Neural cell (in vitro differentiated cells): ENCODE measurements around the gene LPP. TPM values are rescaled to one million over a fixed set of nuclear protein-coding genes. Genes with fewer than 3 reads are reported as not detected.

Source experiments
- H2AFZ ChIP-seq: fragments of 200-600, 300-800 bp; sonication (generic), shearing (Covaris generic); 2 replicates; pipeline ENCODE4 v1.6.0; 2014; ENCODE audit warnings: low read depth, mild to moderate bottlenecking, antibody characterized with exemption, low read length, moderate library complexity
- H3F3A ChIP-seq: fragments of 200-600 bp; shearing (Covaris generic); 2 replicates; pipeline ENCODE4 v1.6.1; 2016; ENCODE audit warnings: mild to moderate bottlenecking, moderate library complexity, mixed read lengths, antibody characterized with exemption, low read length; ENCODE audit not compliant: insufficient read depth, poor library complexity, severe bottlenecking
- H3K27ac ChIP-seq: fragments of 200-600, 300-800 bp; sonication (generic), shearing (Covaris generic); 2 replicates; pipeline ENCODE4 v1.5.1; 2014; ENCODE audit warnings: mild to moderate bottlenecking, low read length, moderate library complexity
- H3K27me3 ChIP-seq: fragments of 300-800, 200-600 bp; sonication (generic), shearing (Covaris generic); 2 replicates; pipeline ENCODE4 v1.6.0; 2014; ENCODE audit warnings: mild to moderate bottlenecking, low read depth, low read length, moderate library complexity; ENCODE audit not compliant: insufficient read depth
- H3K36me3 ChIP-seq: fragments of 300-800, 200-600 bp; sonication (generic), shearing (Covaris generic); 2 replicates; pipeline ENCODE4 v1.5.1; 2014; ENCODE audit warnings: mild to moderate bottlenecking, antibody characterized with exemption, low read length, moderate library complexity; ENCODE audit not compliant: insufficient read depth
- H3K4me2 ChIP-seq: fragments of 300-800, 200-600 bp; sonication (generic), shearing (Covaris generic); 2 replicates; pipeline ENCODE4 v1.6.0; 2014; ENCODE audit warnings: mild to moderate bottlenecking, low read length
- H3K4me3 ChIP-seq: fragments of 300-800, 200-600 bp; sonication (generic), shearing (Covaris generic); 2 replicates; pipeline ENCODE4 v1.5.1; 2014; ENCODE audit warnings: mild to moderate bottlenecking, low read length, moderate library complexity
- H3K79me2 ChIP-seq: fragments of 200-600 bp; shearing (Covaris generic); replicated peaks from 2 replicates; pipeline ENCODE4 v1.6.0; 2014; ENCODE audit warnings: mild to moderate bottlenecking, low read length, moderate library complexity; ENCODE audit not compliant: insufficient read depth
- H3K9ac ChIP-seq: fragments of 300-800, 200-600 bp; sonication (generic), shearing (Covaris generic); 2 replicates; pipeline ENCODE4 v1.6.1; 2016; ENCODE audit warnings: mild to moderate bottlenecking, low read length, mixed read lengths
- H3K9me2 ChIP-seq: fragments of 200-600 bp; shearing (Covaris generic); 2 replicates; pipeline ENCODE4 v1.6.1; 2016; ENCODE audit warnings: mild to moderate bottlenecking, low read length, mixed read lengths; ENCODE audit not compliant: insufficient read depth
- H3K9me3 ChIP-seq: fragments of 200-600, 300-800 bp; sonication (generic), shearing (Covaris generic); 2 replicates; pipeline ENCODE4 v1.6.1; 2016; ENCODE audit warnings: mild to moderate bottlenecking, mixed run types, low read length, moderate library complexity, mixed read lengths
- H4K20me1 ChIP-seq: fragments of 200-600 bp; shearing (Covaris generic); 2 replicates; pipeline ENCODE4 v1.6.1; 2016; ENCODE audit warnings: mild to moderate bottlenecking, mixed run types; ENCODE audit not compliant: insufficient read depth
- EP300 ChIP-seq: fragments of 450-650 bp; conservative IDR thresholded peaks from 2 replicates; pipeline ENCODE4 v1.6.1; 2014; ENCODE audit warnings: antibody characterized with exemption, mild to moderate bottlenecking, moderate library complexity; ENCODE audit not compliant: poor library complexity, severe bottlenecking
- EZH2 ChIP-seq: fragments of 200-600, 300-800 bp; shearing (Covaris generic), sonication (generic); IDR thresholded peaks from 2 replicates; pipeline ENCODE4 v1.6.1; 2014; ENCODE audit warnings: antibody characterized with exemption, low read length, borderline replicate concordance, mild to moderate bottlenecking; ENCODE audit not compliant: insufficient read depth, poor library complexity, severe bottlenecking
- MXI1 ChIP-seq: fragments of 450-650 bp; conservative IDR thresholded peaks from 2 replicates; pipeline ENCODE4 v1.6.1; 2014; ENCODE audit warnings: antibody characterized with exemption, mild to moderate bottlenecking; ENCODE audit not compliant: poor library complexity, severe bottlenecking
- POLR2AphosphoS5 ChIP-seq: IDR thresholded peaks from 2 replicates; pipeline ENCODE4 v1.6.1; 2012
- RAD21 ChIP-seq: fragments of 450-650 bp; conservative IDR thresholded peaks from 2 replicates; pipeline ENCODE4 v1.6.1; 2014; ENCODE audit warnings: antibody characterized with exemption, mild to moderate bottlenecking, moderate library complexity
- SMC3 ChIP-seq: fragments of 450-650 bp; conservative IDR thresholded peaks from 2 replicates; pipeline ENCODE4 v1.6.1; 2014; ENCODE audit warnings: antibody characterized with exemption, mild to moderate bottlenecking, moderate library complexity; ENCODE audit not compliant: poor library complexity
- TAF1 ChIP-seq: IDR thresholded peaks from 2 replicates; pipeline ENCODE4 v1.6.1; 2012; ENCODE audit warnings: low read depth
- polyA plus RNA-seq: library from polyadenylated mRNA; depleted of rRNA; stranded (reverse); fragments of >200 nt; gene quantifications from 2 replicates; pipeline ENCODE4 v1.2.3, GENCODE V29; 2014
- TF ChIP-seq, protein P1 (sequence below): fragments of 450-650 bp; IDR thresholded peaks from 2 replicates; pipeline ENCODE4 v1.5.1; 2014; ENCODE audit warnings: antibody characterized with exemption, mild to moderate bottlenecking, moderate library complexity; ENCODE audit not compliant: poor library complexity, severe bottlenecking
- TF ChIP-seq, protein P2 (sequence below): IDR thresholded peaks from 2 replicates; pipeline ENCODE4 v1.6.1; 2012; ENCODE audit warnings: borderline replicate concordance

Gene LPP
- polyA plus RNA-seq, 1 donor from 2014 or later = 3.0 TPM

DNA sequence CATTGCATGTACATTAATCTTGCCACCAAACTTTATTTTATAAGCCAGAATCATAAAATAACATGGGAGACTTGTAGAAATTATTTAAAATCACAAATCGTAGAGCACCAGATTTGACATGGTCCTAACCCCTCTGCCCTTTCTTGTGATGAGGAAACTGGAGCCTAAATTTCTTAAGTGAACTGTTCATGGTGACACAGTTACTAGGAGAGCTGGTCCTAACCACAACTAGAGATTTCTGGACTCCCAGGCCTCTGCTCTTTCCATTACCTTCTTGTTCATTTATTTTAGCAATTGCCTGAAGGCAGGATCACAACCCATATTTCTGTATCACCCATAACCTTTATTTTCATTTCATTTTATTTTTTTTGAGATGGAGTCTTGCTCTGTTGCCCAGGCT lies 352.5 kb downstream of the LPP start:
- TF ChIP-seq, protein P1, sequence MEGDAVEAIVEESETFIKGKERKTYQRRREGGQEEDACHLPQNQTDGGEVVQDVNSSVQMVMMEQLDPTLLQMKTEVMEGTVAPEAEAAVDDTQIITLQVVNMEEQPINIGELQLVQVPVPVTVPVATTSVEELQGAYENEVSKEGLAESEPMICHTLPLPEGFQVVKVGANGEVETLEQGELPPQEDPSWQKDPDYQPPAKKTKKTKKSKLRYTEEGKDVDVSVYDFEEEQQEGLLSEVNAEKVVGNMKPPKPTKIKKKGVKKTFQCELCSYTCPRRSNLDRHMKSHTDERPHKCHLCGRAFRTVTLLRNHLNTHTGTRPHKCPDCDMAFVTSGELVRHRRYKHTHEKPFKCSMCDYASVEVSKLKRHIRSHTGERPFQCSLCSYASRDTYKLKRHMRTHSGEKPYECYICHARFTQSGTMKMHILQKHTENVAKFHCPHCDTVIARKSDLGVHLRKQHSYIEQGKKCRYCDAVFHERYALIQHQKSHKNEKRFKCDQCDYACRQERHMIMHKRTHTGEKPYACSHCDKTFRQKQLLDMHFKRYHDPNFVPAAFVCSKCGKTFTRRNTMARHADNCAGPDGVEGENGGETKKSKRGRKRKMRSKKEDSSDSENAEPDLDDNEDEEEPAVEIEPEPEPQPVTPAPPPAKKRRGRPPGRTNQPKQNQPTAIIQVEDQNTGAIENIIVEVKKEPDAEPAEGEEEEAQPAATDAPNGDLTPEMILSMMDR = no peak
- TF ChIP-seq POLR2AphosphoS5 (no peak), RAD21 (no peak), TAF1 (no peak)
- TF ChIP-seq, protein P2, sequence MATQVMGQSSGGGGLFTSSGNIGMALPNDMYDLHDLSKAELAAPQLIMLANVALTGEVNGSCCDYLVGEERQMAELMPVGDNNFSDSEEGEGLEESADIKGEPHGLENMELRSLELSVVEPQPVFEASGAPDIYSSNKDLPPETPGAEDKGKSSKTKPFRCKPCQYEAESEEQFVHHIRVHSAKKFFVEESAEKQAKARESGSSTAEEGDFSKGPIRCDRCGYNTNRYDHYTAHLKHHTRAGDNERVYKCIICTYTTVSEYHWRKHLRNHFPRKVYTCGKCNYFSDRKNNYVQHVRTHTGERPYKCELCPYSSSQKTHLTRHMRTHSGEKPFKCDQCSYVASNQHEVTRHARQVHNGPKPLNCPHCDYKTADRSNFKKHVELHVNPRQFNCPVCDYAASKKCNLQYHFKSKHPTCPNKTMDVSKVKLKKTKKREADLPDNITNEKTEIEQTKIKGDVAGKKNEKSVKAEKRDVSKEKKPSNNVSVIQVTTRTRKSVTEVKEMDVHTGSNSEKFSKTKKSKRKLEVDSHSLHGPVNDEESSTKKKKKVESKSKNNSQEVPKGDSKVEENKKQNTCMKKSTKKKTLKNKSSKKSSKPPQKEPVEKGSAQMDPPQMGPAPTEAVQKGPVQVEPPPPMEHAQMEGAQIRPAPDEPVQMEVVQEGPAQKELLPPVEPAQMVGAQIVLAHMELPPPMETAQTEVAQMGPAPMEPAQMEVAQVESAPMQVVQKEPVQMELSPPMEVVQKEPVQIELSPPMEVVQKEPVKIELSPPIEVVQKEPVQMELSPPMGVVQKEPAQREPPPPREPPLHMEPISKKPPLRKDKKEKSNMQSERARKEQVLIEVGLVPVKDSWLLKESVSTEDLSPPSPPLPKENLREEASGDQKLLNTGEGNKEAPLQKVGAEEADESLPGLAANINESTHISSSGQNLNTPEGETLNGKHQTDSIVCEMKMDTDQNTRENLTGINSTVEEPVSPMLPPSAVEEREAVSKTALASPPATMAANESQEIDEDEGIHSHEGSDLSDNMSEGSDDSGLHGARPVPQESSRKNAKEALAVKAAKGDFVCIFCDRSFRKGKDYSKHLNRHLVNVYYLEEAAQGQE = no peak
- Histone ChIP-seq H3K27me3 (no peaks in the 10 kb centered on the region), H3K4me2 (no peak overlapping the region), H2AFZ (no peak overlapping the region), H3K79me2 (no peaks in the 10 kb centered on the region), H4K20me1 (no peaks in the 10 kb centered on the region), H3K27ac (no peak overlapping the region), H3K9me2 (no peaks in the 10 kb centered on the region), H3K9ac (no peak overlapping the region), H3F3A (no peaks in the 10 kb centered on the region), H3K9me3 (no peaks in the 10 kb centered on the region), H3K4me3 (no peak overlapping the region), H3K36me3 (no peaks in the 10 kb centered on the region)

DNA sequence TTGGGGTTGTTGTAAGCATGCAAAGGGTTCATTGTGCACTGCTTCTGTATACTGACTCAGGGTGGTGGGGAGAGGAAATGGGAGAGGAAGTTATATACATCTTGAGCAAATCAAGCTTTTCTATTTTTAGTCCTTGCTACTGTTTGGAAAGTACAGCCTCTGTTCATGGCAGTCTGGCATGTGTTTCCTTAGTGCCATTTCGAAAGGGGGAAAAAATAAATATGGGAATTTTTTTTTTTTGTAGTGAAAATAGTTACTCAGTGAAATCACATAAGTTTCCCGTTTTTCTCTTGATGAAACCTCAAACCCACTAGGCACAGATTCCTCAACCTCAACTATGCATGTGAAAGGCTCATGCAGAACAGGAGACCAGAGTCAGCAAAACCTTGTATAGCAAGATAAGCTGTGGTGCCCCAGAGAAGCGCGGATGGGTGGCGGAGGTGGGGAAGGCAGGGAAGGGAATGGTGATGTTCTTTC lies 353.3 kb downstream of the LPP start:
- no peaks in the 10 kb centered on the region for H3K79me2 ChIP-seq
- H3K36me3 ChIP-seq = no peaks in the 10 kb centered on the region
- TF ChIP-seq SMC3 (no peak), EP300 (no peak), RAD21 (no peak), TAF1 (no peak), MXI1 (no peak), POLR2AphosphoS5 (no peak), EZH2 (no peak)
- TF ChIP-seq, protein P1 = no peak
- TF ChIP-seq, protein P2 = no peak
- no peaks in the 10 kb centered on the region for H3K9me3 ChIP-seq
- H3K27ac ChIP-seq = no peak overlapping the region
- H3K9me2 ChIP-seq = no peaks in the 10 kb centered on the region
- H3F3A ChIP-seq = no peaks in the 10 kb centered on the region
- H3K4me3 ChIP-seq = no peak overlapping the region
- no peak overlapping the region for H2AFZ ChIP-seq
- H3K27me3 ChIP-seq = no peaks in the 10 kb centered on the region
- no peaks in the 10 kb centered on the region for H4K20me1 ChIP-seq
- H3K4me2 ChIP-seq = no peak overlapping the region
- no peak overlapping the region for H3K9ac ChIP-seq
